Naive thymus-derived CD8-positive, alpha-beta T cell (primary cell): Measurements from ENCODE around the gene FNDC4. TPM values are rescaled to one million over a fixed set of nuclear protein-coding genes. Genes with fewer than 3 reads are reported as not detected.

Experiments
- ATAC-seq, 2 donors: fragments of 150-1000 bp; cut with Tn5 transposase in 1 of 2; sonication (Bioruptor Pico), chemical (Tn5 transposase) in 1 of 2; 1 replicate in 1 of 2; 2 replicates in 1 of 2; pipeline ENCODE4 v1.10.0; 2021; ENCODE audit warnings: mild to moderate bottlenecking in 2 of 2, moderate library complexity in 2 of 2
- POLR2A ChIA-PET: fragments of 350-600 bp; sonication (Branson Sonifier 250); formaldehyde crosslinking; loops from one replicate; lab custom pipeline; 2021; ENCODE audit warnings: antibody characterized with exemption; lab: Charles Lee
- DNase-seq, 10 donors: peaks; one replicate each; pipeline versions ENCODE4 v3.0.0 to v3.0.0-alpha.2; 2020 to 2022
- H3K27ac Mint-ChIP-seq, 10 donors: one replicate each; pipeline ENCODE4 v1.8.0; 2020 to 2022; ENCODE audit warnings: mild to moderate bottlenecking in 10 of 10, mixed read lengths in 10 of 10, moderate library complexity in 4 of 10, inconsistent platforms in 1 of 10
- H3K27me3 Mint-ChIP-seq, 5 donors: one replicate each; pipeline ENCODE4 v1.8.0; 2021 to 2022; ENCODE audit warnings: mixed read lengths in 5 of 5
- H3K36me3 Mint-ChIP-seq, 3 donors: one replicate each; pipeline ENCODE4 v1.8.0; 2020 to 2022; ENCODE audit warnings: mixed read lengths in 3 of 3, mild to moderate bottlenecking in 2 of 3, inconsistent platforms in 1 of 3
- H3K4me1 Mint-ChIP-seq, 4 donors: one replicate each; pipeline ENCODE4 v1.8.0; 2021 to 2022; ENCODE audit warnings: mixed read lengths in 4 of 4
- H3K4me3 Mint-ChIP-seq, 10 donors: one replicate each; pipeline ENCODE4 v1.8.0; 2020 to 2022; ENCODE audit warnings: mild to moderate bottlenecking in 10 of 10, mixed read lengths in 10 of 10, moderate library complexity in 6 of 10, inconsistent platforms in 1 of 10
- H3K9me3 Mint-ChIP-seq, 9 donors: one replicate each; pipeline ENCODE4 v1.8.0; 2020 to 2022; ENCODE audit warnings: mixed read lengths in 9 of 9, mild to moderate bottlenecking in 3 of 9, inconsistent platforms in 1 of 9, moderate library complexity in 1 of 9
- polyA plus RNA-seq, 3 donors: library from polyadenylated mRNA; unstranded; fragments of 300-500 nt; fragmentation: Illumina TruSeq; gene quantifications; one replicate each; pipeline ENCODE4 v1.2.3, GENCODE V29; 2021
- total RNA-seq, 8 experiments: library from RNA in 2 of 8; stranded (reverse) in 2 of 8; gene quantifications; one replicate each; pipeline ENCODE4 v1.2.3 and lab custom pipeline; 2021 to 2026

FNDC4 gene
- total and polyA plus RNA-seq, 5 experiments from 2014 or later: 0.09 to 0.15 TPM; not detected in 3

GRCh38 chr2:27442920-27443282 lies 52.1 kb downstream of the FNDC4 start:
- H3K4me1 Mint-ChIP-seq: peaks cover 0 to 7% (median 6%) of the 10 kb centered on the region in 4 donors
- POLR2A ChIA-PET: no interaction called here
- no peaks in the 10 kb centered on the region for H3K27me3 Mint-ChIP-seq
- H3K4me3 Mint-ChIP-seq: peak overlapping the region in 2 of 10 donors; percentile 16 to 38
- ATAC-seq: peak; percentile 15 to 31
- DNase-seq: no peak
- no peaks in the 10 kb centered on the region for H3K9me3 Mint-ChIP-seq
- H3K27ac Mint-ChIP-seq: peak overlapping the region in 8 of 10 donors; percentile 3 to 93 (median 46)
- peaks cover 0 to 60% (median 27%) of the 10 kb centered on the region in 3 donors for H3K36me3 Mint-ChIP-seq

- POLR2A ChIA-PET: interaction anchor here (1.5 kb wide), 1 partner anchor 10 kb away, joined by 3 read pairs; no protein-coding TSS in a partner anchor
- Mint-ChIP-seq H3K4me3 (peak within 1 kb of the TSS in 2 of 10 donors; percentile 48), H3K27ac (peak within 1 kb of the TSS in 9 of 10 donors; percentile 3 to 93 (median 55)), H3K36me3 (peaks cover 0 to 61% (median 30%) of the 10 kb centered on the region in 3 donors), H3K9me3 (no peaks in the 10 kb centered on the region), H3K4me1 (peaks cover 0 to 7% (median 6%) of the 10 kb centered on the region in 4 donors), H3K27me3 (no peaks in the 10 kb centered on the region)
- DNase-seq (peak in 8 of 10 donors; percentile 16 to 79 (median 40)), ATAC-seq (peak; percentile 43 to 82)
Observed at GRCh38 chr2:27441958-27442919, 52.8 kb downstream of the FNDC4 start, which contains the start of gene KRTCAP3. KRTCAP3 (plus strand) TSS chr2:27442381; CDS start chr2:27442413, 32 bp downstream.

Other genes starting within 250 kb of the FNDC4 start
- not detected for gene SLC30A3, start 232.2 kb downstream of the FNDC4 start, total RNA-seq
- under 1 TPM in 1 of 3 donors, not detected in 2; 0.13 TPM for gene SLC30A3, start 232.2 kb downstream of the FNDC4 start, polyA plus RNA-seq
- not detected for gene DNAJC5G, start 219.8 kb downstream of the FNDC4 start, total RNA-seq
- not detected for gene DNAJC5G, start 219.8 kb downstream of the FNDC4 start, polyA plus RNA-seq
- gene TRIM54, start 212.8 kb downstream of the FNDC4 start, total RNA-seq: under 1 TPM in 1 of 2 experiments, not detected in 1; 0.19 TPM
- gene TRIM54, start 212.8 kb downstream of the FNDC4 start, polyA plus RNA-seq: not detected
- gene UCN, start 186.8 kb downstream of the FNDC4 start, total RNA-seq: 1 to 10 TPM; 5.9 to 6.9 TPM
- gene UCN, start 186.8 kb downstream of the FNDC4 start, polyA plus RNA-seq: 1 to 10 TPM in 2 of 3 donors, under 1 TPM in 1; 0.54 to 1.3 (median 1.2) TPM
- 100 to 1,000 TPM; 109 to 111 TPM for gene MPV17, start 172.1 kb downstream of the FNDC4 start, total RNA-seq
- gene MPV17, start 172.1 kb downstream of the FNDC4 start, polyA plus RNA-seq: 100 to 1,000 TPM; 110 to 135 (median 124) TPM
- gene GTF3C2, start 138.4 kb downstream of the FNDC4 start, total RNA-seq: 100 to 1,000 TPM in 1 of 2 experiments, 10 to 100 TPM in 1; 96.5 to 105 TPM
- gene GTF3C2, start 138.4 kb downstream of the FNDC4 start, polyA plus RNA-seq: 10 to 100 TPM; 26.2 to 46.1 (median 31.3) TPM
- gene EIF2B4, start 124.9 kb downstream of the FNDC4 start, total RNA-seq: 10 to 100 TPM; 54.9 to 55.5 TPM
- gene EIF2B4, start 124.9 kb downstream of the FNDC4 start, polyA plus RNA-seq: 10 to 100 TPM; 26.4 to 41.2 (median 30.0) TPM
- gene SNX17, start 124.6 kb downstream of the FNDC4 start, total RNA-seq: 100 to 1,000 TPM; 121 to 122 TPM
- 100 to 1,000 TPM; 200 to 217 (median 215) TPM for gene SNX17, start 124.6 kb downstream of the FNDC4 start, polyA plus RNA-seq
- 10 to 100 TPM; 18.6 to 18.8 TPM for gene ZNF513, start 114.5 kb downstream of the FNDC4 start, total RNA-seq
- 1 to 10 TPM; 2.0 to 6.0 (median 2.5) TPM for gene ZNF513, start 114.5 kb downstream of the FNDC4 start, polyA plus RNA-seq
- gene PPM1G, start 85.6 kb downstream of the FNDC4 start, total RNA-seq: 10 to 100 TPM; 46.3 to 48.4 TPM
- gene PPM1G, start 85.6 kb downstream of the FNDC4 start, polyA plus RNA-seq: 10 to 100 TPM; 57.1 to 85.2 (median 66.1) TPM
- gene NRBP1, start 66.6 kb downstream of the FNDC4 start, total RNA-seq: 100 to 1,000 TPM; 118 TPM
- 100 to 1,000 TPM in 1 of 3 donors, 10 to 100 TPM in 2; 73.4 to 107 (median 78.8) TPM for gene NRBP1, start 66.6 kb downstream of the FNDC4 start, polyA plus RNA-seq
- gene KRTCAP3, start 52.8 kb downstream of the FNDC4 start, total RNA-seq: 10 to 100 TPM; 20.9 to 23.7 TPM
- 1 to 10 TPM; 3.1 to 3.9 (median 3.6) TPM for gene KRTCAP3, start 52.8 kb downstream of the FNDC4 start, polyA plus RNA-seq
- 10 to 100 TPM; 32.2 to 40.6 TPM for gene IFT172, start 5.5 kb downstream of the FNDC4 start, total RNA-seq
- gene IFT172, start 5.5 kb downstream of the FNDC4 start, polyA plus RNA-seq: 1 to 10 TPM; 1.1 to 4.9 (median 3.4) TPM
- gene GCKR, start 1.6 kb upstream of the FNDC4 start, total RNA-seq: not detected
- not detected for gene GCKR, start 1.6 kb upstream of the FNDC4 start, polyA plus RNA-seq
- gene ZNF512, start 87.8 kb upstream of the FNDC4 start, total RNA-seq: 10 to 100 TPM; 68.1 to 73.5 TPM
- gene ZNF512, start 87.8 kb upstream of the FNDC4 start, polyA plus RNA-seq: 10 to 100 TPM; 35.3 to 58.9 (median 50.1) TPM
- gene CCDC121, start 133.8 kb upstream of the FNDC4 start, total RNA-seq: 1 to 10 TPM; 1.6 to 1.8 TPM
- 1 to 10 TPM in 1 of 3 donors, under 1 TPM in 2; 0.38 to 1.8 (median 0.99) TPM for gene CCDC121, start 133.8 kb upstream of the FNDC4 start, polyA plus RNA-seq
- gene GPN1, start 133.8 kb upstream of the FNDC4 start, total RNA-seq: 10 to 100 TPM; 26.4 to 27.1 TPM
- 10 to 100 TPM; 57.1 to 70.4 (median 61.3) TPM for gene GPN1, start 133.8 kb upstream of the FNDC4 start, polyA plus RNA-seq
- 10 to 100 TPM; 49.7 to 52.0 TPM for gene SUPT7L, start 168.4 kb upstream of the FNDC4 start, total RNA-seq
- gene SUPT7L, start 168.4 kb upstream of the FNDC4 start, polyA plus RNA-seq: 10 to 100 TPM; 17.0 to 23.3 (median 19.9) TPM
- 10 to 100 TPM; 27.4 to 28.5 TPM for gene SLC4A1AP, start 168.7 kb upstream of the FNDC4 start, total RNA-seq
- gene SLC4A1AP, start 168.7 kb upstream of the FNDC4 start, polyA plus RNA-seq: 10 to 100 TPM; 25.3 to 28.6 (median 27.6) TPM